Measurements from ENCODE around the gene METTL27.
"Not testable (repeated sequence)": the region's sequence is repeated elsewhere in the genome, so short reads cannot be mapped to it uniquely, and the experiment has no call there.

The METTL27 gene, protein sequence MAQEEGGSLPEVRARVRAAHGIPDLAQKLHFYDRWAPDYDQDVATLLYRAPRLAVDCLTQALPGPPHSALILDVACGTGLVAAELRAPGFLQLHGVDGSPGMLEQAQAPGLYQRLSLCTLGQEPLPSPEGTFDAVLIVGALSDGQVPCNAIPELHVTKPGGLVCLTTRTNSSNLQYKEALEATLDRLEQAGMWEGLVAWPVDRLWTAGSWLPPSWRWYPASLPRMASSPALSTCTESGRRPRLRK

DNA sequence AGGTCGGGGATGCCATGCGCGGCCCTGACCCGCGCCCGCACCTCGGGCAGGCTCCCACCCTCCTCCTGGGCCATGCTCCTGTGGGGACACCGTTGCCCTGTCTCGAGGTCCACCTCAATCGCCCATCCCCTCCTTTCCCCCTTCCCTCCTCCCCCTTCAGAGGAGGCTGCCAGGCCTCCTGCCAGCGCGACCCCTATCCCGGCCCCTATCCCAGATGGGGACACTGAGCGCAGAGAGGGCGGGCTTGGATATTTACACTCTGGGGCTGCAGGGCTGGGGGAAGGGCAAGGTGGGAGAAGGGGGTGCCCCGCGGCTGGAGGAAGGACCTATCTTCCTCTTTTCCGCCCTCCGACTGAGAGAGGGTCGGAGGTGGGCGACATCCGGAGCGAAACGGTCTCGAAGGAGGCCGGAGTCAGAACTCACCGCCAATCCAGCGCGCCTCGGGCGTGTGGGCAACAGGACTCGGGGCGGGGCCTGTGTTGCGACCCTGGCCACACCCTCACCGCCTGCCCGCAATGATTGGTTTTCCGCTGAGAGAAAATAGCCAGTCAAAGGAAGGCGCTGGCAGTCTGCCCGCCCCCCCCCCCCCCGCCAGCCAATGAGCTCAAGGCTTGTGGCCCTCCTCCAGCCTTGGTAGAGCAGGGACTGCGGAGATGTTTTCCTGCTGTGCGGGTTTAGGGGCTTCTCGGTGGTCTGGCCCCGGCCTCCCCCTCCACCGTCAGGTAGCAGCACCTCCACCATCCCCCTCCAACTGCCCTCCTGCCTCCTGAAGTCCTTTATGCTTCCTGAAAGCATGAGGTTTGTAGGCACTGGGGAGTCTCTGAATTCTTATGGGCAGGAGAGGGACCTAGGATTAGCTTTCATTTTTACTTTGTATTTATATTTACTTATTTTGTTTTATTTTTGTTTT, at the start of gene METTL27:
Gene METTL27, minus strand, starts transcription at position 450 of the 910 bp plus-strand sequence. Its CDS starts 376 bp downstream, at position 74.
- peak; percentile 93 for DNase-seq

DNA sequence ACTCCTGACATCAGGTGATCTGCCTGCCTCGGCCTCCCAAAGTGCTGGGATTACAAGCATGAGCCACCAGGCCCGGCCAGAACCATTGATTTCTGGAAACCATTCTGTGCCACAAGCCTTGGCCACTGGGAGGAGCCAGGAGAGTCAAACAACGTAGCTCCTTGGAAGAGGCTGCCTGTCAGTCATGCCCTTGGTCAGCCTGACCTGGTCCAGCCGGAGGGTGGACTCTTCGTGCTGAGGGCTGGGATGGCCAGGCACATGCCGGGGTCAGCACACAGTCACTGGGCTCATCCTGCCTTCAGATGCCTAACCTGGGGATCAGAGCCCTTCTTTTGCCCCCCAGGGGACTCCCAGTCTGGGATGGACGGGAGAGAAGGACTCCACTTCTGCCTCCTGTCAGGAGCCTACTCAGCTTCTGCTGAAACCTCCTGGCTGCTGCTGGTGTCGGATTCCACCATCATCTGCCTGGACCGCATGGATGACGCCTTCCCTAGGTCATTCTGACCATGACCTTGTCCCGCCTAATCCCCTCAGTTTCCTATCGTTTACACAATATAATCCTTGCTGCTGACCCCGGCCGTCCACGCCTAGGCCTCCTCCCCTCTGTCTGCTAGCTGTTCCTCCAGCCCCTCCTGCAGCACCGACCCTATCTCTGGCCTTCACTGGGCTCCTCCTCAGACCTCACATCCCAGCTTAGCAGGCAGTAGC, 49.0 kb upstream of the METTL27 start:
- no peak for DNase-seq

DNA sequence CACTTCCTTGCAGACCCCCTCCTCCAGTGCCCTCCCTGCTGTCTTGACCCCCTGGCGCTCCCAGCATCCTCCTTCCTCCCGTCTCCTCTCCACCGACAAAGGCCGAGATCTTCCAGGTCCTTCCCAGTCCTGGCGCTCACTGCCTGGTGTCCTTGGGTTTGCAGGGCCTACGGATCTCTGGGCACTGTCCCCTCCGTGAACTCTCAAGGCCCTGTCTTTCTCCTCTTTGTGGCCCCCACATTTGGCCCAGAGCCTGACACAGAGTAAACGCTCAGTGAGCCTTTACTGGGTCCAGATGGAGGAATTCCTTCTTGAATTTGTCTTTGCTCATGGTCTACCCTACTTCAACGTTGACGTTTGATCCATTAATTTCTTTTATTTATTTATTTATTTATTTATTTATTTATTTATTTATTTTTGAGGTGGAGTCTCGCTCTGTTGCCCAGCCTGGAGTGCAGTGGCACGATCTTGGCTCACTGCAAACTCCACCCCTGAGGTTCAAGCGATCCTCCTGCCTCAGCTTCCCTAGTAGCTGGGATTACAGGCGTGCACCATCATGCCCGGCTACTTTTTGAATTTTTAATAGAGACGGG, 48.3 kb upstream of the METTL27 start:
- DNase-seq = no peak

DNA sequence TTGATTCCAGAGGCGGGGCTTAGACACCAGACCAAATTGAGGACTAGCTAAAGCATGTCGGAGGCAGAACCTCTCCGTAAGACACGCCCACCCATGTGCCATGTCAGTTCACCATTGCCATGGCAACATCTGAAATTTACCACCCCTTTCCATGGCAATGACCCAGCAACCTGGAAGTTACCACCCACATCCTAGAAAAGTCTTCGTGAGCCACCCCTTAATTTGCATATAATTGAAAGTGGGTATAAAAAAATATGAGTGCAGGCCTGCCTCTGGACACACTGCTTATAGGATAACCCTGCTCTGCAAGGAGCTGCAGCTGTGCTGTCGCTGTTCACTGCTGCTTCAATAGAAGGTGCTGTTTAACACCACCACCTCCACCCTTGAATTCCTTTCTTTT, 46.6 kb upstream of the METTL27 start:
- DNase-seq = no peak

DNA sequence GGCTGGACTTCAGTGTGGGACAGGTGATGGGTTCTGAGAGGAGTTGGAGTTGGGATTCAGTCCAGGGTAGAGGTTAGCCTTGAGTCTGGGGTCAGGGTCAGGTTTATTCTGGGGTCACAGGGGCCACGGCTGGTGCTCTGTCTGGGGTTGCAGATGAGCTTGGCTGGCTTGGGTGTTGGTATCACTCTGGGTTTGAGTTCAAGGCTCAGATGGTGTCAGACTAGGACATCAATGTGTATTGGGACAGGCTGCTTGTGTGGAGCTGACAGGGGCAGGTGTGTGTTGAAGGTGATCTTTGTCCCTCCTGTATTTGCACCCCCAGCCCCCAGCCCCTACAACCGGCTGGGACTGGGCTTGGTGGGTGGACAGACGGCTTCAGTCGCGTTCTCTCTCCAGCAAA, 45.4 kb upstream of the METTL27 start:
- DNase-seq = no peak

DNA sequence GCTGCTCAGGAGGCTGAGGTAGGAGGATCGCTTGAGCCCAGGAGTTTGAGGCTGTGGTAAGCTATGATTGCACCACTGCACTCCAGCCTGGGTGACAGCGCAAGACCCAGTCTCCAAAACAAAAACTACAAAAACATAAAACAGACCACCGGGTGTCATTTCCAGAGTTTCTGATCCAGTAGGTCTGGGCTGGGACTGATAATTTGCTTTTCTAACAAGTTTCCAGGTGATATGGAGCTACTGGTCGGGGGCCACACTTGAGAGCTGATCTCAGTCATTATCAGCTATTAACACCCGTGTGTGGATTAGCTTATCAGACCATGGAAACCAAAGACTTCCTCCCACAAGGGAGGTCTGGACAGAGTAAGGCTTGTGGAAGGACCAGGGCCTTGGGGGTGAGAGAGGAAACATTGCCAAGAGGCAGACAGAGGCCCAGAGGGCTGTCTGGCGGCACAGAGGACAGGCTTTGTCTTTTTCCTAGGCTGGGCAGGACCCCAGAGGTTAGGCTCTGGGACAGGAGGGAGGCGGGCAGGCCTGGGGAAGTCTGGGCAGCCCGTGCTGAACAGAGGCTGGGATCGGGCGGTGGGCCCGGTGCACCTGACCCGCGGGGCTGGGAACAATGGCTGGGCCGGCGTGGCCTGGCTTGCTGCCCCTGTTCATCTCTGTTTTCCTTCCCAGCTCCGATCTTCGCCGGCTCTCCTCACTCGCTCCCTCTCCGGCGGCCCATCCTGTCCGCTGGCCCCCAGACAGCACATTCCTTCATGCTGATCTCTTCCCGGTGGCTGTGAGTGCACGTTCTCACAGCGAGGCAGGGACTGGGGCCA, 43.9 kb upstream of the METTL27 start:
- no peak for DNase-seq

DNA sequence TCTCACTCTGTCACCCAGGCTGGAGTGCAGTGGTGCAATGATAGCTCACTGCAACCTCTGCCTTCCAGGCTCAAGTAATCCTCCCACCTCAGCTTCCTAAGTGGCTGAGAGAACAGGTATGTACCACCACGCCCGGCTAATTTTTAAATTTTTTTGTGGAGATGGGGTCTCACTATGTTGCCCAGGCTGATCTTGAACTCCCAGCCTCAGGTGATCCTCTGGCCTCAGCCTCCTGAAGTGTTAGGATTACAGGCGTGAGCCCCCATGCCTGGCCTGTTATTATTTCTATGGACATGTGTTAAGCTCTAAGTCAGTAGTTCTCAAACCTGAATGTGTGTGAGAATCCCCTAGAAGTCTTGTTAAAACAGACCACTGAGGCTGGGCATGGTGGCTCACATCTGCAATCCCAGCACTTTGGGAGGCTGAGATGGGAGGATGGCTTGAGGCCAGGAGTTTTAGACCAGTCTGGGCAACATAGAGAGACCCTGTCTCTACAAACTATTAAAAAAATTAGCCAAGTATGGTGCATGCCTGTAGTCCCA, 43.2 kb upstream of the METTL27 start:
- DNase-seq = no peak

DNA sequence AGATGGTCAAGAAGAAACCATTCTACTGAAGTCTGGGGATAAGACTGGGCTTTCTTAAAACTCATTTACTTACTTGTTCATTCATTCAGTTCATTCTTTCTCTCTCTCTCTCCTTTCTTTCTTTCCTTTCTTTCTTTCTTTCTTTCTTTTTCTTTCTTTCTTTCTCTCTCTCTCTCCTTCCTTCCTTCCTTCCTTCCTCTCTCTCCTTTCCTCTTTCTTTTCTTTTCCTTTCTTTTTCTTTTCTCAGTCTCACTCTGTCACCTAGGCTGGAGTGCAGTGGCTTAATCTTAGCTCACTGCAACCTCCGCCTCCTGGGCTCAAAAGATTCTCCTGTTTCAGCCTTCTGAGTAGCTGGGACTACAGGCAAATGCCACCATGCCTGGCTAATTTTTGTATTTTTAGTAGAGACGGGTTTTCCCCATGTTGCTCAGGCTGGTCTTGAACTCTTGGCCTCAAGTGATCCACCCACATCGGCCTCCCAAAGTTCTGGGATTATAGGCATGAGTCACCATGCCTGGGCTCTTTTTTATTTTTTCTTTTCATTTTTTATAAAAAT, 42.6 kb upstream of the METTL27 start:
- DNase-seq = not testable (repeated sequence)

DNA sequence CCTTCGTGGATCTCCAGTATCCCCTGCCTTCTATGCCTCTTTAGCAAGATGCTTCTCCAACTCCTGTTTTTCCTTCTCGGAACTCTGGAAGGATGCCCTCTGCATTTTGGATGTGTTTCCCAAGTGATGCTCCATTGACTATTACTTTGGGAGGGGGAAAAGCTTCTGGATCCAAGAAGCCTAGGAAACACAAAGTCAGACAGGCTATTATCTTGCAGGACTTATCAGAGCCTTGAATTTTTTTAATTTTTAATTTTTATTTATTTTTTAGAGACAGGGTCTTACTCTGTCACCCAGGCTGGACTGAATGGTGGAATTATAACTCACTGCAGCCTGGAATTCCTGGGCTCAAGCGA, 39.7 kb upstream of the METTL27 start:
- DNase-seq = no peak

DNA sequence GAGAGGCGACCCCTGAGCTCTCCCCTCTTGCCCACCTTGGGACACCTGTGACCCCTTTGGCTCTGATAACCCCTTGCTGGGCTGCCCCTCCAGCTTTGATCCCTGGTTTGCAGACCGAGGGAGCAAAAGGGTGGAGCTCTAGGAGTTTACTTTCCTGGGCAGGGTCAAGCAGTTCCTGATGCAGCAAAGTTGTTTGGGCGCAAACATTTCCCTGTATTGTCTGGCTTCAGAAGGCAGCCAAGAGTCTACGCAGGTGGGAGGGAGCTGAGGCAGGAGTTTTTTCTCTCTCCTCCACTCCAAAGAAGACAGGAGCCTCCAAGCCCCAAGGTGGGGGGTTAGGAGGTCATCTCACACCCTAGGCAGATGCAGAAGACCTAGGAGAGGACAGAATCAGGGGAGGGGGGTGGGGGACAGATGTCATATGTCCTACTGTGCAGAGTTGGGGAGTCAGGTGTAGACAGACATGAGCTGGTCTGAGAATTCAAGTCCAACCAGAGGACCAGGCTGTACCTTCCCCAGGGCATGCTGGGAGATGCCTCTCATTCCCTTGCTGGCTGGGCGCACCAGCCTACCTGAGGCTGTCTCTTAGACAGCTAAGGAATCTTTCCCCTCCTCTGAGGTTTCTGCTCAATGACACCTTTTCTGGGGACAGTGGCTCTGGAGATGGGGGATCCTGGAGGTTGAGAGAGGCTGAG, 39.2 kb upstream of the METTL27 start:
- no peak for DNase-seq

DNA sequence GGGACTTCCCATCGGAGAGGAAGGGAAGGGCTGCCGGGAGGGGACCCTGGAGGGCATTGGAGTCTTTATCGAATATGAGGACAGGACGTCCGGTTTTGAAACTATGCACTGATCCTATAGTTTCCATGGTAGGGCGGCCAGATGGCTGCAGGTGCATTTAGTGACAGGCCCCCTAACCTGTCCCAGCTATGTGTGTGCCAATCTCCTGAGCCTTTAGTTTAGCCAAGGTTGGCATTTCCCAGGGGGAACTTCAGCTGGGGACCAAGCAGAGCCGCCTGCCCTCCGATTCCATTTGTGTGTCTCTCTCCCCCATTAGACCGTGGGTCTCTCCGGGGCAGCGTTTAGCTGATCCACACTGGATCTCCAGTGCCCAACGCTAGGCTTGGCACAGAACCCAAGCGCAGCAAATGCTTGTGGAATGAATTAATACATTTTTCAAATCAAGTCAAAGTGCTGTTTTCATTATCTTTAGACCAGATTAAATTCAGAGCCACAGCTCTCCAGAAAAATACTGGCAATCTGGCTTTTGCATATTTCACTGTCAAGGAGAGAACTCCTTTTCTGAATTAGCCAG, 38.5 kb upstream of the METTL27 start:
- no peak for DNase-seq

DNA sequence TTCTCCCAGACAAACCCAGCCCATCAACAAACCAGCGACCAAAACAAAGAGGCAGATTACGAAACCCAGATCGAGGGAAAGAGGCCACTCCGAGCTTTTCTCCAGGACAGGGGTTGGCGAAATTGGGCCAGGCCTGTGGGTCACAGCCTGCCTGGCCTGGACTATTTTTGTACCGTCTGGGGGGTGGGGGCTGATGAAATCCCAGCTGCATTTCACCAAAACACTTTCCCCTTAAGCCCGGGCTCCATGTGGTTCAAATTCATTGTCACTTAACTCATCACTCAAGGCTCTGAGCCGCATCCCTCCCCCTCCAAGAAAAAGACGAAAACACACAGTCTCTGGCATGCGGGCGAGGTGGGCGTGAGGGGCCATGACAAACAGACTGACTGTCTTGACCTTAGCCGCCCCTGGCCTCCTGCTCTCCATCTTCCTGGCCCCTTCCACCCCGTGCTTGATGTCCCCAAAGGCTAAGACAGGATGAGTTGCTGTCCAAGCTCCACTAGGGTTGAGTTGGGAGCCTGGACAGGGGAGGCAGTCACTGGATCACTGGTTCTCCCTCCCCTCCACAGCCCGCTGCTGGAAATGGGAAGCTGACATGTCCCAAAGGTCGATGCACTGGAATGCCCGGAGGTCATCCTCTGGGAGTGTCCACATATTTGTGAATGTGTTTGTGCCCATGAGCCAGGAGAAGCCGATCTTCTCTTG, 37.8 kb upstream of the METTL27 start:
- DNase-seq = no peak

DNA sequence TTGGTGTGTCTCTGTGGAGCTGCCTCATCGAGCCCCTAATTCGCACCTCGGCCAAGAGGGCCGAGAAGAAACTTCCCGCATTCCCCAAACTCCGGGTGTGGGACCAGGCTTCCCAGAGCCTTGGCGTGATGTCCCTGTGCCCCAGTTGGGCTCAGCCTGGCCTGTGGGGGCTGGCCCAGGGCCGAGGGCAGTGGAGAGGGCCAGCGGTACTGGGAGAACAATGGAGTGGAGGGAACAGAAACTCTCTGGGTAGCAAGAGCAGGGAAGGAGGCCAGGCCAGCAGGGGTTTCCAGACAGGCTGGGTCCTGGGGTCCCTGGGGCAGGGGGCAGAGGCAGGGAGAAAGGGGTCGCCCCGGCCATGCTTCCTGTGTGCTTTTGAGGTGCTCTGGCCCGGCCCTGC, 34.7 kb upstream of the METTL27 start:
- no peak for DNase-seq

DNA sequence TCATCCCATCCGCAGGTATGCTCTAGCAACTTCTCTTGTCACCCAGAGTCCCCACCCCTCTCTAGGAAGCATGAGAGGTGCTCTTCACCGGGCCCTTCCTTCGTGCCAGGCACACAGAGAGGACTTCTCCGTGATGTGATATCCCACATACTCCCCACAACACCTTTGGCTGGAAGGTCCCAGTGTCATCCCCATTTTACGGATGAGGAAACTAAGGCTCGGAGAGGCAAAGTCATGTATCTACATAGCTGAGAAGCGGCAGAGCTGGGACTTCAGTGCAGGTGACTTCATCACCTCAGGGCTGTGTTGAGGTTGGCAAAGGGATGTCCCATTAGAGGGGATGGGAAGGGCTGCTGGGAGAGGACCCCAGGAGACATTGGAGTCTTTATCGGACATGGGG, 34.0 kb upstream of the METTL27 start:
- no peak for DNase-seq

DNA sequence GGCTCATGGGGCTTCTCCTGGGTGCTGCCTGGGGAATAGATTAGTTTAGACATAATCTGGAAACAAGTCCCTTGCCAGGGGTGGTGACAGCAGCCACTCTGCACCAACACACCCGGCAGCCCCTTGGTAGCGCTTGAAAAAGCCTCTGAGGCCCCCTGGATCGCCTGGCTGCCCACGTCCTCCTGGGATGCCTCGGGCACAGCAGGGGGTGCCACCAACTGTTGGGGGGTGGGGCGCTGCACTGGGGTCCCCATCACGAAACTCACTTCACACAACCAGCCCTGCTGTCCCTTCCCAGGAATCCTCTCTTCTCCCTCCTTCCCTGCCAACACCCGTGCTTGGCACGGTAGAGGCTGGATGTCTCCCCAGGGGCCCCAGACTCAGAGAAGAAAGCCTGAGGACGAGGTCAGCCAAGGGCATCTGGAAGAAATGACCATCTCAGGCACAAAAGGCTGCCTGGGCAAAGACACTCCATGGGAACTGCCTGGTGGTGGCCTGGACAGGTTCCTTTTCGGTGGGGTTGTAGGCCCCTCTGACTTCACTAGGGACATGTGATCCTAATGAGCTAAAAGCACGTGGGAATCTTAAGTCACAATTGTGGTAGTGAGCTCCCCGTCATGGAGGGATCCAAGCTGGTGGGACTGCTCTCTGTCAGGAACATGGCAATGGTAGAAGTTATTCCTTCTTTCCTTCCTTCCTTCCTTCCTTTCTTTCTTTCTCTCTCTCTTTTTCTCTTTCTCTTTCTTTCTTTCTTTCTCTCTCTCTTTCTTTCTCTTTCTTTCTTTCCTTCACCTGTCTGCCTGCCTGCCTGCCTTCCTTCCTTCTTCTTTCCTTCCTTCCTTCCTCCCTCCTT, 30.0 kb upstream of the METTL27 start:
- DNase-seq = no peak

DNA sequence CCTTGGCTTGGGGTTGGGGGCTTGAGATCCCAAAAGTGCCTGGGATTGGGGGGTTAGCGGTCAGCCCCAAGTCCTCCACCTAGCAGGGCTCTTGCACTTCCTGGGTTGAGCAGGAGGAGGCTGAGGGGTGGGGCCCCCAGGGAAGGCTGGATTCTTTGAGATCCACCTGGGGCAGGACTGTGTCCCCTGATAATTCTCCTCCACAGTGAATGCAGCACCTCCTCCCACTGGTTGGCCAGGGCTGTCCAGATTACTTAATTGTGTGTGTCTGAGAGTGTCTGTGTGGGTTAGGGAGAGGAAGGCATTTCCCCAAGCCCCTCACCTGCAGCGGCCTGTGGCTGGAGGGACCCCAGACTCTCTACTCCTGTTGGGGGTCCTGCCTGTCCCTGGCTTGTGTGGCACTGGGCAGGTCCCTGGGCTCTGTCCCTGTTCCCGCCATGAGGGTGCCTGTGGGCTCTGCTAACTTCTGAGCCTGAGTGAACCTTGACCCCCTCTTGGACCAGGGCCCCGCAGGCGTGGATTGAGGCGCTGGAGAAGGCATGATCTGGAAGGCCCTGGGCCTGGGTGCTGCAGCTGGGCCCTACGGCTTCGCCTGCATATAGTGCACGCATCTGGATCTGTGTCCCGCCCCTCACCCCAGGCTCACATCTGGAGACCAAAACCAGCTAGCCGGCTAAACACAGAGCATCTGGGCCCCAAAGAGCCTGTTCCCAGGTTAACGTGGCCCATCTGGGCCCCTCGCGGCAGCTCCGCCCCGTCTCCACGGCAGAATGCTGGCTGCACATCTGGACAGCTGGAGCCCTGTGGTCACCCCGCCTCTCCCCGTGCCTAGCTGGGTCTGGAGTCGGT, 29.1 kb upstream of the METTL27 start:
- DNase-seq = no peak

DNA sequence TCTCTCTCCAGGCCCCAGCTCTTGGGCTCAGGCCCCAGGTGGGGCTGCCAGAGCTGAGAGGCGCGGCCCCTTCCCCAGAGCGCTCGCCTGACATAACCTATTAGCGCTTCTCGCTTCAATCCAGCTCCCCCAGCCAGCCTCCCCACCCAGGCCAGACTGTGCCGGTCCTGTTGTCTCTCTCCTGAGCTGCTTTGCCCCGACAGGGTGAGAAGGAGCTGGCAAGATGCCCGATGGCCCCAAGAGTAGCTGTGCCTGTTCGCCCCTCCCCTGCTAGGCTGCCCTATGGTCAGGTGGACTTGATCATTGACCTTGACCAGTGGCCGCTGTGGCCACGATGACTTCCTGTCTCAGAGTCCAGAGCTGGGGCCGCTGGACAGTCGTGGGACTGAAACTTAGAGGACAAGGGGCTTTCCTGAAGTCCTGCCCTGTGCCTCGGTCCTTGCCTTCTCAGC, 27.8 kb upstream of the METTL27 start:
- no peak for DNase-seq
